NCI-H510A treated with DMSO at 0.1 percent for 48 hours (cell line): ENCODE measurements around the gene PALLD.
"Not testable (repeated sequence)": the region's sequence is repeated elsewhere in the genome, so short reads cannot be mapped to it uniquely, and the experiment has no call there.

Source experiments
- DNase-seq: peaks from one replicate; lab custom pipeline; 2025; lab: John Stamatoyannopoulos, UW

The PALLD gene

DNA sequence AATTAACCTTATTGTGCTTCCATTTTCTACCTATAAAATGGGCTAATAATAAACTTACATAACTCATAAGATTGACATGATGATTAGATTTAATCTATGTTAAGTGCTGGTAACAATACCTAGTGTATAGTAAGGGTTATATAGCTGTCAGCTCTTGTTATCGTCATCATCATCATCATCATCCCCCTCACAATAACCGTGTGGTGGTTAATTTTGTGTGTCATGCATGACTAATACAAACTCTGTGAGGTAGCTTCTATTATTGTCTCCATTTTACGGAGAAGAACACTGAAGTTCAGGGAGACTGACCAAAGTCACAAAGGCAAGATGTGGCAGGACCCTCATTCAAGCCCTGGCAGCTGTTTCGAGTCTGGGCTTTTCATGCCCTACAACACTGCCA, 211.3 kb downstream of the PALLD start:
- DNase-seq: no peak

- DNase-seq: no peak
Measured at GRCh38 chr4:168710353-168710946, 213.6 kb downstream of the PALLD start.

DNA sequence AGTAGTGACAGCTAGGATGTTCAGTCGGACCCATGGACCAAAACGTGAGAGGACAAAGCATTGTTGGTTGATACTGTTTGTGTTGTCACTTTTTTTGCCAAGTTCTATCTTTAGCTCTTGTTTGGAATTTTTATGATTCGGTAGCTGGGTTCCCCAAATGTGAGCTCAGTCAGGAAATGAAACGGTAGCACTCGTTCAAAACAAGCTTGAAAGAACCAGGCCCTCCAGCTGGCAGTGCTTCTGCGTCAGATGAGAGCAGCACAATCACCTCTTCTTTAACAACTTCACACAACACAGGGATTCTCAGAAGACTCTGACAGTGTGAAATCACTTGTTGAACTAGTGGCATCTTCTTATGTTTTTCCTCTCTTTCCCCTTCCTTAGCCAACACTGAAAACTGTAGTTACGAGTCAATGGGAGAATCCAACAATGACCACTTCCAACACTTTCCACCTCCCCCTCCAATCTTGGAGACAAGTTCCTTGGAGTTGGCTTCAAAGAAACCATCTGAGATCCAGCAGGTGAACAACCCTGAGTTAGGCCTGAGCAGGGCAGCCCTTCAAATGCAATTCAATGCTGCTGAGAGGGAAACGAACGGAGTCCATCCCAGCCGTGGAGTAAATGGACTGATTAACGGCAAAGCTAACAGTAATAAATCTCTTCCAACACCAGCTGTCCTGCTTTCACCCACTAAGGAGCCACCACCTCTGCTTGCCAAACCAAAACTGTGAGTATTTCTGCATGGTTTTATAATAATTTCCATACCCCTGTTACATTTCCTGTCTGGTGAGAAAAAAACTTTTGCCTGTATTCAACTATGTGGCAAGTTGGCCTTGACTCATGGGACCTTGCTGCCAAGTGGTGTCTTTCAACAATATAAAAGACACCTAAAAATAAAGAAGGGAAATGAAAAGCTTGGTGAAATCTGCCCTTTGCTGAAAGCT, 214.6 kb downstream of the PALLD start:
- DNase-seq: no peak

DNA sequence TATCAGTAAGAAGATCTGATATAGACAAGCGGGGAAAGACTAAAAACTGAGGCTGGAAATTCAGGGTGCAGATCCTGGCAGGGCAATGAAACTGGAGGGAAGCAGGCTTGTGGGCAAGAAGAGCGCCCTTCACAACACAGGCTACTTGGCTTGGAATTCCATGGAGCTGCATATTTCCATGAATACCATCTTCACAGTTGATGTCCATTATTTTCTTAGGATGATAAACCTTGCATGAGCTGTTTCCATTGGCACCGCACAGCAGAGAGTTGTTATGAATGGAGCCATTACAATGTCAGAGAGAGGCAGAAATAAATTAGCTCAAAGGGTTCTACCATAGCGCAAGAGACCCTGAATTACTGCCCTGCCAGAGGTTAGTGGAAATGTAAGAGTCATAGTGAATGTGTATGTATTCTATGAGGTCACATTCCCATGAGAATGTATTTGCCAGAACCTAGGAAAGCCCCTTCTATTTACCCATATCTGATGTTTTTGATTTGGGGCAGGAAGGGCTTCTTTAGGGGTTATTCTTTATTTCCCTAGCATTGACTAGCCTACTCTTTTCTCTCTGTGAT, 215.6 kb downstream of the PALLD start:
- no peak for DNase-seq

DNA sequence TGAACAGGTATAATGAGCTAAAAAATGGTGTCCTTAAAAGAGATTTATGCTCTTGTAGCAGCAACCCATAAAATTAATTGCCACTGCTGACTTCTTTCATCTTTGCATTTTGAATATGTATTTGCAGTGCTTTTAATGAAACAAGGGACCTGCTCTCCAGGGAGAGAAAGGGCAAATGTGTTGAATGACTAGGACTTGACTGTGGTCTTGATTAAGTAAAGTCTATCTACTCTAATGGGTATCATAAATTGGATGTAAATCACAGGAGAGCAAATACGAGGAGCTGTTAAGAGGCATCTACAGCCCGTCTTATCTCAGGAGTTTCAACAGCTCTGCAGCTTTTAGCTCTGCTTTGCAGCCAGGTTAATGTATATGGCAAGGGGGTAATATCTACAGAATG, 216.4 kb downstream of the PALLD start:
- DNase-seq: no peak

DNA sequence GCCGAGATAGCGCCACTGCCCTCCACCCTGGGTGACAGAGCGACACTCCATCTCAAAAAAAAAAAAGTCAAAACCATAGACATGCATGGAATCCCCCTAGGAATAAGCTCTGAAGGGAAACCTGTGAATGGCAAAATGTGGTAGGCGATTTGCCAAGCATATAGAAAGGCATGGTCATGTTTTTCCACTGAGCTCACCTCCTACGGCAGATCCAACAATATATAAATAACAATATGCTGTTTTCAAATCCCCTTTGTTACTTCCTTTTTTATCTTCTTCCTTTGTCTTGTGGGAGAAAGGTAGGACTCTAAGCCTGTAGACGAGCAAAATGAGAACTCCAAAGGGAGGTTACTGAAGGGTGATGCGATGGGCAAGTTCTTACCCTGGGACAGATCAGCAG, 219.0 kb downstream of the PALLD start:
- no peak for DNase-seq

DNA sequence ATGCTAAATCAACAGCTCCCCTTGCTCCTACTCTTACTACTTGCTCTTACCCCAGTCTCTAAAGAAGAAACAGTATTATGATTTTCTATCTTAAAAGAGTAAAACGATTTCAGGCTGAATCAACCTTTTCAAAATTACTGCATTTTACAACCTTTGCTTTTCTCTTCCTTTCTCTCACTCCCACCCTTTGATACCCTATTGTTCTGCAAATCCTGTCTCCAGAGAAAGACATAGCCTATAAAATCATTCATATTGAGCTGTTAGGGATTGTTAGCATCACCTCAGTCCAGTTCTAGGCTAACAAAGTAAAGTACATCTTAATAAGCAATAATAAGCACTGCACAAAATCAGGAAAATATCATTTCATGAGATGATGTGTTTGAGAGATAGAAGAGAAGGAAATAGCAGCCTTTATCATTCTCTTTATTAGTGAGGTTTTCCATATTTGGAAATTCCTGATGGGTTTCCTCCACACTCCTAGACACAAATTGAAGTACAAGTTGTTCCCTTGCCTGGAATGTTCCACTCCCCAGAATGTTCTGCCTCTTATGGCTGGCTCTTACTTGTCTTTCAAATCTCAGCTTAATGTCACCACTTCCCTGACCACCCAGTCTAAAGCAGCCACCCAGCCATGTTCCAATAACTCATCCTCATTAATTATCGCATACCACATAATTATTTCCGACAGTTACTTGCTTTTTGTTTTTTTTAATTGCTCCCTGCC, 219.7 kb downstream of the PALLD start:
- DNase-seq: no peak

DNA sequence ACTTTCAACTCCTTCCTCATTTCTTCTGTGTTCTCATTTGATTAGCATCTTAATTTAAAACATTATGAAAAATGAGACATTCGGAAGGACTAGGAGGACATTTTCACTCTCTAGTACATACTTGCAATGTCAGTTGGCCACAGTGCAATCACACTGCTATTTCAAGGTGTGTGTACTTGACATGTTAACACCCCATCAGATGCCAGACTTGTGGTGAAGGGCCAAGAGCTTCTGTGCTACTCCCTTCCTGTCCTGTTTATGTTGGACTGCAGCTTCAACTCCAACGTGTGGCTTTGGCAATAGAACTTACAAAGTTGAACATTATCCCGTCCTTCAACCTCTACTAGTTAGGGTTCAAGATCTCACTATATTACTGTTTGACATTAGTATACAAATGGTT, 221.0 kb downstream of the PALLD start:
- no peak for DNase-seq

- DNase-seq: no peak
Measured at GRCh38 chr4:168719725-168720124, 222.9 kb downstream of the PALLD start.

- DNase-seq: no peak
Measured at GRCh38 chr4:168720396-168720900, 223.6 kb downstream of the PALLD start.

- DNase-seq: no peak
Measured at GRCh38 chr4:168722391-168722790, 225.5 kb downstream of the PALLD start.

- no peak for DNase-seq
Measured at GRCh38 chr4:168723020-168723419, 226.2 kb downstream of the PALLD start.

GRCh38 chr4:168723569-168723968, 226.7 kb downstream of the PALLD start:
- DNase-seq: no peak

DNA sequence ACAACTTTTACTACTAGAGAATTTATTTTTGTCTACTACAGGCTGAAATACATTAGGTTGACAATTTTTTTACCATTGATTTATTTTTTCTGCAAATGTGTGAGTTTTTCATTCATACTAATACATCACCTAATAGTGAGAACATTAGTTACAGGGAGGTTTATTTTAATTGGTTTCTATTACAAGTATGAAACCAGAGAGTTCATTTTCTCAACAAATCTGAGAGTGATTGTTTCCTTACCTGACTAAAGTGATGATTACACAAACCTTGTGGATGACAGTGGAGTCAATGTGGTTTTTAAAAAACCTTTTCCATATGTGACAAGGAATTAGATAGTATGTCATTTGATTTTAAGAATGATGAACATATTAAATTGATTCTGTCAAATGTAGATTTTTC, 227.4 kb downstream of the PALLD start:
- DNase-seq: no peak

DNA sequence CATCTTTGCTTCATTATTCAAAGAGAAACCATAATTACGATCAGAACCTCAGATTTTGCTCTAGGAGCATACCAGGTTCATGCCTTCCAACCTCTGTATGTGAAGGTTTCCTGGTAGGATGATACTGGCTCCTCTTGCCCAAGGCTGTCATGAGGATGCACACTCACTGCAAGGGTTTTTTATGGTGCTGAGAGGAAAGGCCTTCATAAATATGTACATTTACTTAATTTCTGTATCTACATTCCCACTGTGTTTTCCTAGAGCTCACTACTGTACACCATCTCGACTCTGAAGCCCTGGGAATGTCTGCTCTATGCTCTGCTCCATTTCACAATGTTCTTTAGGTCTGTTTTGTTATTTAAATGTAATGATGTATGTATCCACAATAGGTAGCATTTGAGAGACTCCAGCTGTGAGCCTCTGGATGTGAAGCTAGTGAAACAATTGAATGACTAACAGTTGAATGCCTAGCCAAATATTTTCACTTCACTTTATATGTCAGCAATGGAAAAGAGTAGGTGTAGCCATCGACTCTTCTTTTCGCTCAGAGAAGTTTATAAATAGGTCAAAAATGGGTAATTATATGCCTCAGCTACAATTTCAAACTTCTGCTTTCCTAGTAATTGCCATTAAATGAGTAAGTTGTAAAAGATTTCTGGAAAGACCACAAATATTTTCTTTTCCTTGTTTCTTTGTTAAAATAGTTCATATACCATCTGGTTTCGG, 228.0 kb downstream of the PALLD start:
- DNase-seq: no peak

- no peak for DNase-seq
Measured at GRCh38 chr4:168725930-168726329, 229.1 kb downstream of the PALLD start.

GRCh38 chr4:168727181-168727580, 230.3 kb downstream of the PALLD start:
- not testable (repeated sequence) for DNase-seq

- DNase-seq: no peak
Measured at GRCh38 chr4:168731006-168731636, 234.3 kb downstream of the PALLD start.

DNA sequence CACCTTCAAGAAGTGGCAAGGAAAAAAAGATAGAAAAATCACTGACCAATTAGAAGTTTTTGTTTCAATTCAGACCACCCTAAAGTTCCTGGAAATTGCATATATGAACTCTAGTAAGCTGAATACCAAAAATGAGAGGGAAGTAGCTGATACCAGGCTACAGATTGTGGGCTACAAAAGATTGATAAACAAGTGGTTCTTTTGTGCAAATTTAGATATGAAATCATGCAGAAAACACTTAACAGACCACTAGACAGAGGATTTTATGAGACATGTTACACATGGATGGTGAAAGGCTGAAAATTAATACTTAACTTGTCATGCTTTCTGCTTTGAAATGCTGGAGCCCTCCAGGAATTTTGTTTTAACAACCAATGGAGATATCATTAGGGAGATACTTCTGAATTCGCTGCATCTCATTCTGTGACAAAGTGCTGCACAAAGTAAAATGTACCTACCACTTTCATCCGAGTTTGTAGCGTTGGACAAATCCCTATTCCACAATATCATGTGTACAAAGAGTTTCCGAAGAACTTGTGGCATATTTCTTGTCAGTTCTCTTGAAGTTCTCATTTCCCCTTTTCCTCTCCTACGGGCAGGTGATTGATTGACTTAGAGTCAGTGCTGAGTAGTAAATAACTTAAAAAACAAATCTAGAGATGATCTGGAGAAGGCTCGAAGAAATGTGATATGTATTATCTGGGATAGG, 235.0 kb downstream of the PALLD start:
- no peak for DNase-seq

- DNase-seq: no peak
Measured at GRCh38 chr4:168732714-168733113, 235.9 kb downstream of the PALLD start.
